SK-N-MC (cell line): ENCODE measurements around the gene MAP1S.

Source experiments
- EZH2 ChIP-seq: fragments of 200-600 bp; sonication (generic); IDR thresholded peaks from one replicate; pipeline ENCODE4 v1.6.1; 2017; ENCODE audit warnings: antibody characterized with exemption
- FOXP2 ChIP-seq: optimal IDR thresholded peaks from 2 replicates; pipeline ENCODE3; 2011; ENCODE audit warnings: mild to moderate bottlenecking, moderate library complexity; ENCODE audit not compliant: insufficient read depth; ENCODE audit errors: extremely low read length, control extremely low read depth
- POLR2AphosphoS5 ChIP-seq: IDR thresholded peaks from 2 replicates; pipeline ENCODE4 v1.6.1; 2012; ENCODE audit warnings: mild to moderate bottlenecking, low read depth, low read length, borderline replicate concordance

GRCh38 chr19:17775991-17776803, 56.9 kb downstream of the MAP1S start:
- TF ChIP-seq POLR2AphosphoS5 (no peak), EZH2 (no peak), FOXP2 (no peak)
